ENCODE results near the gene GLYR1. TPM values are rescaled to one million over a fixed set of nuclear protein-coding genes. Genes with fewer than 3 reads are reported as not detected.
A peak's percentile ranks its signal among the peaks of the same experiment; 100 is the strongest.
"Not testable (repeated sequence)": the region's sequence is repeated elsewhere in the genome, so short reads cannot be mapped to it uniquely, and the experiment has no call there.

Gene GLYR1
- total RNA-seq (2014; rRNA removed; shearing (Covaris generic); ENCODE audit: low replicate concordance) = 23.4 and 45.8 TPM in 2 replicates

- no peaks in the 10 kb centered on the region for H3K27me3 ChIP-seq (ENCODE audit: low read length)
- no peaks in the 10 kb centered on the region for H3K9me3 ChIP-seq (ENCODE audit: low read length)
- peaks cover 33% of the 10 kb centered on the region for H3K4me1 ChIP-seq (ENCODE audit: low read length)
- peak; percentile 99 for DNase-seq
- H3K9ac ChIP-seq (ENCODE audit: low read length) = peak within 1 kb of the TSS; percentile 97
- H3K79me2 ChIP-seq (ENCODE audit: low read length) = peaks cover 88% of the 10 kb centered on the region
- H3K9me2 ChIP-seq (replicated peaks; ENCODE audit: insufficient read depth, low read length) = no peaks in the 10 kb centered on the region
- peak within 1 kb of the TSS; percentile 82 for H3K4me3 ChIP-seq (ENCODE audit: low read length)
- H2AFZ ChIP-seq (ENCODE audit: low read length) = no peak within 1 kb of the TSS
- H4K20me1 ChIP-seq (ENCODE audit: insufficient read depth, low read depth, low read length) = peaks cover 37% of the 10 kb centered on the region
- peaks cover 20% of the 10 kb centered on the region for H3K36me3 ChIP-seq (ENCODE audit: insufficient read depth, low read length)
- peak within 1 kb of the TSS; percentile 53 for H3K27ac ChIP-seq (ENCODE audit: low read length)
- peak within 1 kb of the TSS; percentile 79 for H3K4me2 ChIP-seq (ENCODE audit: low read depth, low read length, poor library complexity, severe bottlenecking)
Measured at GRCh38 chr16:4846901-4847773, at the start of gene GLYR1, which contains the start of gene UBN1. Gene GLYR1, minus strand, starts transcription at chr16:4847288. Its CDS starts 23 bp downstream, at chr16:4847265. Gene UBN1, plus strand, starts transcription at chr16:4847481. Its CDS starts 5,437 bp downstream, at chr16:4852918.

- H4K20me1 ChIP-seq (ENCODE audit: insufficient read depth, low read depth, low read length); H3K27ac ChIP-seq (ENCODE audit: low read length); H3K36me3 ChIP-seq (ENCODE audit: insufficient read depth, low read length); H3K79me2 ChIP-seq (ENCODE audit: low read length); H3K4me2 ChIP-seq (ENCODE audit: low read depth, low read length, poor library complexity, severe bottlenecking); H3K9me2 ChIP-seq (replicated peaks; ENCODE audit: insufficient read depth, low read length); DNase-seq; H3K4me3 ChIP-seq (ENCODE audit: low read length); H2AFZ ChIP-seq (ENCODE audit: low read length); H3K9me3 ChIP-seq (ENCODE audit: low read length); H3K27me3 ChIP-seq (ENCODE audit: low read length); H3K9ac ChIP-seq (ENCODE audit: low read length); H3K4me1 ChIP-seq (ENCODE audit: low read length): not testable (repeated sequence)
Measured at GRCh38 chr16:4896761-4897160, 49.7 kb upstream of the GLYR1 start.

GRCh38 chr16:4895366-4895765 is 48.3 kb upstream of the GLYR1 start:
- H3K79me2 ChIP-seq (ENCODE audit: low read length) = no peaks in the 10 kb centered on the region
- H3K9me2 ChIP-seq (replicated peaks; ENCODE audit: insufficient read depth, low read length) = no peaks in the 10 kb centered on the region
- no peak overlapping the region for H3K4me2 ChIP-seq (ENCODE audit: low read depth, low read length, poor library complexity, severe bottlenecking)
- no peaks in the 10 kb centered on the region for H3K4me1 ChIP-seq (ENCODE audit: low read length)
- no peak for DNase-seq
- no peak overlapping the region for H2AFZ ChIP-seq (ENCODE audit: low read length)
- H3K4me3 ChIP-seq (ENCODE audit: low read length) = no peak overlapping the region
- no peaks in the 10 kb centered on the region for H3K27me3 ChIP-seq (ENCODE audit: low read length)
- H3K27ac ChIP-seq (ENCODE audit: low read length) = no peak overlapping the region
- H3K9me3 ChIP-seq (ENCODE audit: low read length) = no peaks in the 10 kb centered on the region
- no peaks in the 10 kb centered on the region for H4K20me1 ChIP-seq (ENCODE audit: insufficient read depth, low read depth, low read length)
- H3K36me3 ChIP-seq (ENCODE audit: insufficient read depth, low read length) = no peaks in the 10 kb centered on the region
- H3K9ac ChIP-seq (ENCODE audit: low read length) = no peak overlapping the region

GRCh38 chr16:4894276-4895150 is 47.4 kb upstream of the GLYR1 start:
- Histone ChIP-seq H3K9me2 (replicated peaks; ENCODE audit: insufficient read depth, low read length) (no peaks in the 10 kb centered on the region), H3K9me3 (ENCODE audit: low read length) (no peaks in the 10 kb centered on the region), H3K4me1 (ENCODE audit: low read length) (no peaks in the 10 kb centered on the region), H3K27ac (ENCODE audit: low read length) (no peak overlapping the region), H3K27me3 (ENCODE audit: low read length) (no peaks in the 10 kb centered on the region), H4K20me1 (ENCODE audit: insufficient read depth, low read depth, low read length) (no peaks in the 10 kb centered on the region), H2AFZ (ENCODE audit: low read length) (no peak overlapping the region), H3K79me2 (ENCODE audit: low read length) (no peaks in the 10 kb centered on the region), H3K36me3 (ENCODE audit: insufficient read depth, low read length) (no peaks in the 10 kb centered on the region), H3K4me3 (ENCODE audit: low read length) (no peak overlapping the region), H3K9ac (ENCODE audit: low read length) (no peak overlapping the region), H3K4me2 (ENCODE audit: low read depth, low read length, poor library complexity, severe bottlenecking) (no peak overlapping the region)
- DNase-seq = peak; percentile 79

- Histone ChIP-seq H3K27ac (ENCODE audit: low read length) (no peak overlapping the region), H4K20me1 (ENCODE audit: insufficient read depth, low read depth, low read length) (no peaks in the 10 kb centered on the region), H3K4me1 (ENCODE audit: low read length) (no peaks in the 10 kb centered on the region), H3K9me3 (ENCODE audit: low read length) (no peaks in the 10 kb centered on the region), H2AFZ (ENCODE audit: low read length) (no peak overlapping the region), H3K79me2 (ENCODE audit: low read length) (no peaks in the 10 kb centered on the region), H3K4me2 (ENCODE audit: low read depth, low read length, poor library complexity, severe bottlenecking) (no peak overlapping the region), H3K9ac (ENCODE audit: low read length) (no peak overlapping the region), H3K36me3 (ENCODE audit: insufficient read depth, low read length) (no peaks in the 10 kb centered on the region), H3K27me3 (ENCODE audit: low read length) (no peaks in the 10 kb centered on the region), H3K9me2 (replicated peaks; ENCODE audit: insufficient read depth, low read length) (no peaks in the 10 kb centered on the region), H3K4me3 (ENCODE audit: low read length) (no peak overlapping the region)
- DNase-seq = no peak
Measured at GRCh38 chr16:4893103-4893862, 46.2 kb upstream of the GLYR1 start.

GRCh38 chr16:4892361-4893102 is 45.4 kb upstream of the GLYR1 start:
- H3K9me2 ChIP-seq (replicated peaks; ENCODE audit: insufficient read depth, low read length) = no peaks in the 10 kb centered on the region
- H3K4me1 ChIP-seq (ENCODE audit: low read length) = no peaks in the 10 kb centered on the region
- no peak overlapping the region for H3K4me3 ChIP-seq (ENCODE audit: low read length)
- no peaks in the 10 kb centered on the region for H4K20me1 ChIP-seq (ENCODE audit: insufficient read depth, low read depth, low read length)
- no peaks in the 10 kb centered on the region for H3K36me3 ChIP-seq (ENCODE audit: insufficient read depth, low read length)
- H3K9ac ChIP-seq (ENCODE audit: low read length) = no peak overlapping the region
- H3K27me3 ChIP-seq (ENCODE audit: low read length) = no peaks in the 10 kb centered on the region
- no peak overlapping the region for H3K27ac ChIP-seq (ENCODE audit: low read length)
- H2AFZ ChIP-seq (ENCODE audit: low read length) = no peak overlapping the region
- H3K4me2 ChIP-seq (ENCODE audit: low read depth, low read length, poor library complexity, severe bottlenecking) = no peak overlapping the region
- no peaks in the 10 kb centered on the region for H3K79me2 ChIP-seq (ENCODE audit: low read length)
- DNase-seq = no peak
- H3K9me3 ChIP-seq (ENCODE audit: low read length) = no peaks in the 10 kb centered on the region

GRCh38 chr16:4891886-4892216 is 44.8 kb upstream of the GLYR1 start:
- Histone ChIP-seq H3K9ac (ENCODE audit: low read length) (no peak overlapping the region), H4K20me1 (ENCODE audit: insufficient read depth, low read depth, low read length) (no peaks in the 10 kb centered on the region), H3K27ac (ENCODE audit: low read length) (no peak overlapping the region), H3K79me2 (ENCODE audit: low read length) (no peaks in the 10 kb centered on the region), H3K4me3 (ENCODE audit: low read length) (no peak overlapping the region), H3K4me1 (ENCODE audit: low read length) (no peaks in the 10 kb centered on the region), H3K36me3 (ENCODE audit: insufficient read depth, low read length) (no peaks in the 10 kb centered on the region), H3K4me2 (ENCODE audit: low read depth, low read length, poor library complexity, severe bottlenecking) (no peak overlapping the region), H2AFZ (ENCODE audit: low read length) (no peak overlapping the region), H3K9me2 (replicated peaks; ENCODE audit: insufficient read depth, low read length) (no peaks in the 10 kb centered on the region), H3K27me3 (ENCODE audit: low read length) (no peaks in the 10 kb centered on the region), H3K9me3 (ENCODE audit: low read length) (no peaks in the 10 kb centered on the region)
- DNase-seq = no peak
